GM23338 (cell line): ENCODE data around the gene FFAR3.

Experiments used
- CREB1 ChIP-seq: fragments of 250-450 bp; sonication (Bioruptor Pico); IDR thresholded peaks from 2 replicates; pipeline ENCODE4 v1.5.0; 2020; ENCODE audit warnings: low read depth, mild to moderate bottlenecking, moderate library complexity
- CTCF ChIP-seq, 2 experiments: fragments of 200-600 bp in 1 of 2; sonication (generic) in 1 of 2; conservative IDR thresholded peaks; 2 replicates each; pipeline versions ENCODE4 v1.5.1 to v1.6.1; 2016 to 2017; ENCODE audit warnings: antibody characterized with exemption in 2 of 2, low read depth in 2 of 2, mild to moderate bottlenecking in 2 of 2, moderate library complexity in 1 of 2
- ETS1 ChIP-seq: IDR thresholded peaks from 2 replicates; pipeline ENCODE4 v1.6.1; 2016; ENCODE audit warnings: antibody characterized with exemption
- EZH2 ChIP-seq: fragments of 200-600 bp; sonication (generic); IDR thresholded peaks from one replicate; pipeline ENCODE4 v1.8.0; 2017; ENCODE audit warnings: antibody characterized with exemption, mild to moderate bottlenecking, low read depth; ENCODE audit not compliant: unreplicated experiment
- EZH2phosphoT487 ChIP-seq: fragments of 200-600 bp; sonication (generic); IDR thresholded peaks from one replicate; pipeline ENCODE4 v1.8.1; 2018; ENCODE audit warnings: antibody characterized with exemption; ENCODE audit not compliant: unreplicated experiment
- JUNB ChIP-seq: IDR thresholded peaks from one replicate; pipeline ENCODE4 v1.6.1; 2016; ENCODE audit warnings: antibody characterized with exemption; ENCODE audit not compliant: unreplicated experiment
- NANOG ChIP-seq: IDR thresholded peaks from 2 replicates; pipeline ENCODE4 v1.6.1; 2016; ENCODE audit warnings: antibody characterized with exemption, borderline replicate concordance
- POLR2AphosphoS5 ChIP-seq: IDR thresholded peaks from 2 replicates; pipeline ENCODE4 v1.6.1; 2016; ENCODE audit warnings: antibody characterized with exemption, low read depth
- ZNF114 ChIP-seq: fragments of 250-450 bp; sonication (Bioruptor Pico); IDR thresholded peaks from 2 replicates; pipeline ENCODE4 v1.5.0; 2020; ENCODE audit warnings: mild to moderate bottlenecking, moderate library complexity
- ZNF331 ChIP-seq: fragments of 250-450 bp; sonication (Bioruptor Pico); IDR thresholded peaks from 2 replicates; pipeline ENCODE4 v1.5.0; 2020; ENCODE audit warnings: low read depth, mild to moderate bottlenecking, moderate library complexity
- TF ChIP-seq, protein P1 (sequence below): IDR thresholded peaks from one replicate; pipeline ENCODE4 v1.6.1; 2018; ENCODE audit warnings: antibody characterized with exemption; ENCODE audit not compliant: unreplicated experiment

- TF ChIP-seq CTCF (conservative IDR thresholded peaks at IDR 0.05; ENCODE audit: low read depth in 2 of 2) (no peak), POLR2AphosphoS5 (no peak), EZH2phosphoT487 (no peak), NANOG (no peak), EZH2 (no peak), ETS1 (no peak), CREB1 (CRISPR knock-in tag) (no peak), ZNF331 (CRISPR knock-in tag) (no peak), JUNB (no peak), ZNF114 (CRISPR knock-in tag) (no peak)
- TF ChIP-seq, protein P1, sequence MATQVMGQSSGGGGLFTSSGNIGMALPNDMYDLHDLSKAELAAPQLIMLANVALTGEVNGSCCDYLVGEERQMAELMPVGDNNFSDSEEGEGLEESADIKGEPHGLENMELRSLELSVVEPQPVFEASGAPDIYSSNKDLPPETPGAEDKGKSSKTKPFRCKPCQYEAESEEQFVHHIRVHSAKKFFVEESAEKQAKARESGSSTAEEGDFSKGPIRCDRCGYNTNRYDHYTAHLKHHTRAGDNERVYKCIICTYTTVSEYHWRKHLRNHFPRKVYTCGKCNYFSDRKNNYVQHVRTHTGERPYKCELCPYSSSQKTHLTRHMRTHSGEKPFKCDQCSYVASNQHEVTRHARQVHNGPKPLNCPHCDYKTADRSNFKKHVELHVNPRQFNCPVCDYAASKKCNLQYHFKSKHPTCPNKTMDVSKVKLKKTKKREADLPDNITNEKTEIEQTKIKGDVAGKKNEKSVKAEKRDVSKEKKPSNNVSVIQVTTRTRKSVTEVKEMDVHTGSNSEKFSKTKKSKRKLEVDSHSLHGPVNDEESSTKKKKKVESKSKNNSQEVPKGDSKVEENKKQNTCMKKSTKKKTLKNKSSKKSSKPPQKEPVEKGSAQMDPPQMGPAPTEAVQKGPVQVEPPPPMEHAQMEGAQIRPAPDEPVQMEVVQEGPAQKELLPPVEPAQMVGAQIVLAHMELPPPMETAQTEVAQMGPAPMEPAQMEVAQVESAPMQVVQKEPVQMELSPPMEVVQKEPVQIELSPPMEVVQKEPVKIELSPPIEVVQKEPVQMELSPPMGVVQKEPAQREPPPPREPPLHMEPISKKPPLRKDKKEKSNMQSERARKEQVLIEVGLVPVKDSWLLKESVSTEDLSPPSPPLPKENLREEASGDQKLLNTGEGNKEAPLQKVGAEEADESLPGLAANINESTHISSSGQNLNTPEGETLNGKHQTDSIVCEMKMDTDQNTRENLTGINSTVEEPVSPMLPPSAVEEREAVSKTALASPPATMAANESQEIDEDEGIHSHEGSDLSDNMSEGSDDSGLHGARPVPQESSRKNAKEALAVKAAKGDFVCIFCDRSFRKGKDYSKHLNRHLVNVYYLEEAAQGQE: no peak
Measured at GRCh38 chr19:35383536-35383935, 25.3 kb downstream of the FFAR3 start.
